ENCODE data around the gene PARP6.
"Not testable (repeated sequence)": the region's sequence is repeated elsewhere in the genome, so short reads cannot be mapped to it uniquely, and the experiment has no call there.

The PARP6 gene

GRCh38 chr15:72276326-72276700, 4.0 kb upstream of the PARP6 start:
- DNase-seq: no peak

GRCh38 chr15:72275635-72276325, 3.4 kb upstream of the PARP6 start:
- DNase-seq: not testable (repeated sequence)

DNA sequence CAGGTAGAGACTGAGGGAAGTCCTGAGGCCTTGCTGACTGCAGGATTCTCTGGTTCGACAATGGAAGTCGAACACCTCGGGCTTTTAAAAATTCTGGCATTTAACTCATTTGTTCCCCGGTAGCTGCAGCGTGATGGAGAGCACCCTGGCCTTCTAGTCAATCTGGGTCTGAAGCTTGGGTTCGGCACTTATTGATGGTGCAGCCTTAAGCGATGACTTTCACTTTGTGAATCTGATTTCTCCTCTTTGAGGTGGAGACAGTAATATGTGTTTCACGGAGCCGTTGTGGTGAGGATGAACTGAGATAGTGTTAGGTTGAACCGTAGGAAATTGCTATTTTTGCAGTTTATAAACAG, 621 bp upstream of the PARP6 start:
- DNase-seq: no peak

DNA sequence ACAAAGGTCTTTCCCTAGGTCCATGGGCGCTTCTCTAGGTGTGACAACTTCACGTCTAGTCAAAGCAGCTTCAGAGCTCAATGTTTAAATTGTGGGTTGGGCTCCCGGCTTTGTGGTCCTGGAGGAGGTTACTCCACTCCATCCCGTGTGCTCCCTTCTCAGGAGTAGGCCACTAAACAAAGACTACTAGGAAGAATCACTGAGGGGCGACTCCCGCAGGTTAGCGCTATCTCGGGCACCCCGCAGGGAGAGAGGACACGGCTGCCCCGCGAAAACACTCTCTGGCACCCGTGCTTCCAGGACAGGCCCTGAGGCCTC, 500 bp downstream of the PARP6 start:
- no peak for DNase-seq

DNA sequence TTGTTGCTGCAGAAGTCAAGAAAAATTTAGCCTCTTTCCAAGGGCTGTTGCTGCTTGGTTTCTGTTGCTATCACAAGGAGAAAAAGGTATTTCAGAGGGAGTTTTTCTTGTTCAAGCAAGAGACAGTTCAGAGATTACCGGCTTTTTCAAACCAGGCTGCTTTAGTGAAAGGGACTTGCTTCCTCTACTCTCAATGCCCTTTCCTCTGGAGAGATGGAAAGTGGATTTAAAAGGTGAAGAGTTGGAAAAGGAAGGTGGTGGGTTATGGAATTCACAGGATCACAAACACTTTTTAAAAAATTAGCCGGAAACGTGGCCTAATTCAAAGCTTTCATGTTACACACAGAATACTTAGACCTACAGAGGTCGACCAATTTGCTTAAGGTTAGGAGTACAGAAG, 1.1 kb downstream of the PARP6 start:
- no peak for DNase-seq

- no peak for DNase-seq
These were observed 2.6 kb downstream of the PARP6 start for GRCh38 chr15:72269739-72270138.

DNA sequence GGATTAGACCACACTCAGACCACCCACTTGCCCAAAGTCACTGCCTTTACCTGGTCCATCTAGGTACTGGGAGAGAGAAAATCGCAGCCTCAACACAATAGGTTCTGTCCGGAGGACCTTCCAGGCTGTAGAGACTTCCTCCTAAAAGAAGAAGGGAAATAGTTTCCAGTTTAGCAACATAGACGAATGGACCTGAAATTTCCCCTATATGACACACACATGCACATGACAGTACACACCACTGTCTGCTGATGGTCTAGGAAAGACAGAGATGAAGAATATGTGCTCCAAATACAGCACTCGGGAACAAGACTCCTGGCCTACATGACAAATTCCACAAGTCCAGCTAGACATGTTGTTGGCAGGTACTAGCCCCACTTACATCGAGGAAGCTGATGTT, 7.3 kb downstream of the PARP6 start:
- no peak for DNase-seq

DNA sequence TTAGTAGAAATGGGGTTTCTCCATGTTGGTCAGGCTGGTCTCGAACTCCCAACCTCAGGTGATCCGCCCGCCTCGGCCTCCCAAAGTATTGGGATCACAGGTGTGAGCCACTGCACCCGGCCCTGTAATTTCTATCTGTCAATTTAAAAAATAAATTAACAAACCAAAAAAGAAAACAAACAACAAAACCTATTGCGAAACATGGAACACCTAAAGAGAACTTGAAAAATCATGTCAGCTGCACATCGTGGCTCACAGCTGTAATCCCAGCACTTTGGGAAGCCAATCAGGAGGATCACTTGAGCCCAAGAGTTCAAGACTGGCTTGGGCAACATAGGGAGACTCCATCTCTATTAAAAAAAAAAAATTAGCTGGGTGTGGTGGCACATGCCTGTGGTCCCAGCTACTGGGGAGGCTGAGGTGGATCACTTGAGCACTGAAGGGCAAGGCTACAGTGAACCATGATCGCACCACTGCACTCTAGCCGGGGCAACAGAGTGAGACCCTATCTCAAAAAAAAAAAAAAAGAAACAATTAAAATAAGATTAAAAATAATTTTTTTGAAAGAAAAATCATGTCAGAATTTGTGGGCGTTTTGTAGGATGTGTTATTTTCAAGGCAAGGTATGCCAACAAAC, 19.6 kb downstream of the PARP6 start:
- DNase-seq: no peak

DNA sequence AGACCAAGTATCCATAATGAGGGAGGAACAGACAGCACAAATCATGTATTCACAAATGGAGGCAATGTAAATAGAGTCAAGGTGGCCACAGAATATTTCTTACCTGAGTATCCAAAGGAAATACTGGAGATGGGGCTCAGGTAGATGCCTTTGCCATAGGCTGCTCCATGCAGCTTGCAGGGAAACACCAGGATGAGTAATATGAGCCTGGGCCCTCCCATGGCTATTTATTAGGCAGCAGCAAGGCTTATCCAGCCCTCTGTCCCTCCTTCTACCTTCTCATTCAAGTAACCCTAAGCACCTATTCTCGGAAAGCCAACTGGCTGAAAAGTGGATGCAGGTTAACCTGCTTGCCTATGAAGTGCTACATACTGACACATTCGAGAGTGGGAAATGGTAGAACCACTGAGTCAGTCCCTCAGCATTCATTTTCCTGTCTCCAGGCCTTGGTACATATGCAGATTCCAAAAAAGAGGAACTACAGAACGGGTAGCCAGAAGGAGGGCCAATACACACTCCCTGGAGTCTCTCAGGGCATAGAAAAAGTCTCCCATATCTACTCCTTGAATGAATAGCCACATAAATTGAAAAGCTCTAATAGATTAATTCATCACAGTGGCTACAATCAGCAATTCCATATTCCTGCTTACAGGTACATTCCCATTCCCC, 23.1 kb downstream of the PARP6 start:
- DNase-seq: no peak

DNA sequence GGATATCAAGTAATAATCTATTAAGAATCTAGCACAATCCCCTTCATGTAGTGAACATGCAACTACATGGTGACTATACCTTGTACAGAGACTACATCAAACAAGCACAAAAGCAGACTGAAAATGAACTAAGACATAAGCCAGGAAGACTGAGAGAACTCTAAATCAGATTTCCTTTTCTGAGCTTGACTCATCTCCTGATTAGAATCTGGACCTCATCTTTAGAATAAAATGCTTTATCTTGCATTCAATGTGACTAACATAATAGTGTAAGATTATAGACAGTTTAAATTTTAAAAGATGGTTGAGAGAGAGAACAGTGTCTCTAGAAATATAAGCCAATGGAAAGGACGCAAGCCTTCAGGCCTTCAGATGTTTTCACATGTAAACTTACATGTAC, 23.8 kb downstream of the PARP6 start:
- DNase-seq: no peak

- DNase-seq: no peak
These were observed 29.5 kb downstream of the PARP6 start for GRCh38 chr15:72242775-72243370.

DNA sequence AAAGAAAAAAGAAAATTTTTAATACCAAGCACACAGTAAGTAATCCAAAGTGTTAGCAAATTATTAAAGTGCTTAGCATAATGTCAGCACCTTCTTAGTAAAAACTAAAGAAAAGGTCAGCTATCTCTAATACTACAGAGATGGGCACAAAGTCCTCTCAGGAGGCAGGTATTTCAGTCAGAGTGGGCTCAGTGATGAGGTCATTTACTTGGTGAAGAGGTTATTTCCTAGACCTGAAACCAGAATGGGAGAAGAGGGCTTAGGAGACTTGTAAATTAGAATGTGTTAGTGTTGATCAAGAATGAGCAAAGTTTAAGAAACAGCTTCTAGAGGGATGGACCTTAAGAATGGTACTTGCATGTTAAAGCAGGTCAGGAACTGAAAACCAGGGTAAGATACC, 32.7 kb downstream of the PARP6 start:
- no peak for DNase-seq

GRCh38 chr15:72238586-72238985, 33.8 kb downstream of the PARP6 start:
- DNase-seq: no peak

DNA sequence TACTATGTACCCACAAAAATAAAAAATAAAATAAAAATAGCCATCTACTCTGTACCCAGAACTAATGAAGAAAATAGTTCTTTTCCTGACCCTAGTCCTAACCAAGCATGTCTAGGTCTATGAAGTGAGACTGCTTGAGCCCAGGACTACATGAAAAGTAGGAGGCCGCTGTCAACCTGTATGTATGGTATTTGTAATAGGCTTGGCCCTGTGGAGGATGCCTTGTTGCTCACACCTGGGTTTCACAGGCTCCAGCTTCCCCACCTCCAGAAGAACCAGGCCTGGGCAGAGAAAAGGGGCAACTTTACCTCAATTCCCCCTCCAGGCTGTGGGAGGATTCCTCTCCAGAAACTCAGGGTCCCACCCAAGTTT, 34.5 kb downstream of the PARP6 start:
- no peak for DNase-seq

- no peak for DNase-seq
These were observed 35.1 kb downstream of the PARP6 start for GRCh38 chr15:72237029-72237852.

GRCh38 chr15:72236381-72237003, 35.9 kb downstream of the PARP6 start:
- DNase-seq: no peak

- DNase-seq: no peak
These were observed 37.1 kb downstream of the PARP6 start for GRCh38 chr15:72235298-72235697.

DNA sequence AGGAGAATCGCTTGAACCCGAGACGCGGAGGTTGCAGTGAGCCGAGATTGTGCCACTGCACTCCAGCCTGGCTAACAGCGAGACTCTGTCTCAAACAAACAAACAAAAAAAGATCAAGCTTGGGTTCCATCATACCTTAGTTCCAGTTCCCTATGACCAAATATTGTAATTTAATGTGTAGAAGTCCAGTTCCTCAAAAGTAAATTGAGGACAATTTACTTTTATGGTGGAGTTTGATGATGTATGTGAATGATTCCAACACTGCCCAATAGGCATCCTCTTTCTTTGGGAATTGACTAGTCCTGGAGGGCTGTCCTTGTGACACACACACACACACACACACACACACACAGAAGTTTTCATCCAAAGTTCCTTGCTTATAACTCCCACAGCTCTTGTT, 38.6 kb downstream of the PARP6 start:
- no peak for DNase-seq

DNA sequence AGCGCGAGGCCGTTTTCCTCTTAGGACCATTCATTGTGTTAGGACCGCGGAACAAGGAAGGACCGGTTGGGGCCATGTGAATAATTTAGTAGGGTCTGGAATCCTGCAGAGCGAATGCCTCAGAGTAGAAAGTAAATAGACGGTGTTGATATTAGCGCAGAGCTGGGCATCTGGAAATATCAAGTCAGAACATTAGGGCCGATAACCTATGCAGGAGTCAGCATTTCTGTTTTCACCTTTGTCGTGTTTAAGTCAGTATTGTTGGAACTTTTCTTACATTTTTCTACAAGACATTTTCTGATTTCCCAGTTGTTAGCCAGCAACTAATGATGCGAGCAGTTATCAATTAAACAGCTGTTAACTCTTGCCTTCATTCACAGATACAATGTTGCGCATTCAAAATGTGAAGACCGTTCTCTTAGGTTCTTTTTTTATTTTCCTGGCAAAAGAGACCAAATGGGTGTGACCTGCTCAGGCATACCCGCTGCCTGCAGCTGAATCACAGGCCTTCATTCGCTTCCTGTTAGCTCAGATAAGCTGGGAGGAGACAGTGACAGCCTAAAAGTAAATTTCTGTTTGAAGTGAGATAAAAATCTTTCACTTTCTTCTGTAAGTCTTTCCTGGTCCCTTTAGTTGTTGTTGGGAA, 40.4 kb downstream of the PARP6 start:
- DNase-seq: peak; percentile 77

DNA sequence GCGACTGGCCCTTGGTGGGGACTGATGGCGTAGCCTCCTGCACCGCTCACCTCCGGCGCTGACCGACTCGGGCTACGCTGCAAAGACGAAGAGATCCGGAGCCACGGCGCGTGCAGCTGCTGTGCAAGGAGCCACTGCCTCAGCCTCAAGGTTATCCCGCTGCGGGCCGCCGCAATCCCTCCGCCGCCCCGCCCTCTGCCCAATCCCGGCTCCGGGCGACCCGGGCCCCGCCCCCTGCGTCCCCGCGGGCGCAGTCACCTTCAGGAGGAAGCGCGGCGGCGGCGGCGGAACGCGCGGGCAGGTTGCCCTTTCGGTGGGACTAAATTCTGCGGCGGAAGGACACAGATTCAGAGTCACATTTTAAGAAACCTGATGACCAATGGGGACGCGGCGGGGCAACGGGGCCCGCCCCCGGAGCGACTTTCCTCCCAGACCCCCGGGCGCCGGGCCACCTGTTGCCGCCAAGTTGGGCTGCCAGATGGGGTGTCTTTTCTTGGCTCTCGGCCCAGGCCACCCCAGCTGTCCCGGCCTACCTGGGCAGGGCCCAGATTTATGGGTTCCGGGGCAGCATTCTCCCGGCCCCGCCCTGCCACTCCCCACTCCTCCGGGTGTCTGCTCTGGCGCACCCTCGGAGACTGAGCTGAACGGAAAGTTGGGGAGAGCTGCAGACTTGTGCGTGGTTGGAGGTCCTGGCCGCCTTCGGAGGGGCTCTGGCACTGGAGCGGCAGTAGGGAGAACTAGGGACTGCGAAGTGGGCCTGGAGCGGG, 41.1 kb downstream of the PARP6 start, which contains the start of gene PKM:
PKM (minus strand) TSS at position 125 of the 767 bp plus-strand sequence. CDS start 12,093 bp downstream, outside the sequence.
- DNase-seq: peak; percentile 90

All from NCI-H1092 treated with DMSO at 0.1 percent for 48 hours (cell line).